ENCODE results near the gene HOXA3. TPM values are rescaled to one million over a fixed set of nuclear protein-coding genes. Genes with fewer than 3 reads are reported as not detected.

HOXA3 gene
- total RNA-seq, 1 donor from 2014 or later: 12.1 TPM

GRCh38 chr7:27071622-27072390 is 80.6 kb downstream of the HOXA3 start:
- peaks cover 5% of the 10 kb centered on the region for H3K9me3 Mint-ChIP-seq (ENCODE audit: low read depth)
- no peak for DNase-seq (ENCODE audit: low spot score)
- no peak for TF ChIP-seq CTCF (IDR thresholded peaks at IDR 0.05)
- H3K4me3 Mint-ChIP-seq (ENCODE audit: unreplicated experiment): no peak overlapping the region
- H3K27ac Mint-ChIP-seq (ENCODE audit: unreplicated experiment): no peak overlapping the region
- H3K27me3 Mint-ChIP-seq (ENCODE audit: low read depth): peaks cover 12% of the 10 kb centered on the region
- no peaks in the 10 kb centered on the region for H3K36me3 Mint-ChIP-seq (ENCODE audit: low read depth)
- H3K4me1 Mint-ChIP-seq (ENCODE audit: low read depth): no peaks in the 10 kb centered on the region

- peaks cover 14% of the 10 kb centered on the region for H3K27me3 Mint-ChIP-seq (ENCODE audit: low read depth)
- no peak overlapping the region for H3K27ac Mint-ChIP-seq (ENCODE audit: unreplicated experiment)
- no peaks in the 10 kb centered on the region for H3K9me3 Mint-ChIP-seq (ENCODE audit: low read depth)
- no peak for DNase-seq (ENCODE audit: low spot score)
- no peak for TF ChIP-seq CTCF (IDR thresholded peaks at IDR 0.05)
- H3K4me1 Mint-ChIP-seq (ENCODE audit: low read depth): peaks cover 4% of the 10 kb centered on the region
- no peaks in the 10 kb centered on the region for H3K36me3 Mint-ChIP-seq (ENCODE audit: low read depth)
- no peak overlapping the region for H3K4me3 Mint-ChIP-seq (ENCODE audit: unreplicated experiment)
Observed at GRCh38 chr7:27068259-27068658, 84.1 kb downstream of the HOXA3 start.

GRCh38 chr7:27066148-27066547 is 86.2 kb downstream of the HOXA3 start:
- H3K4me1 Mint-ChIP-seq (ENCODE audit: low read depth): peaks cover 4% of the 10 kb centered on the region
- H3K27me3 Mint-ChIP-seq (ENCODE audit: low read depth): peaks cover 13% of the 10 kb centered on the region
- H3K27ac Mint-ChIP-seq (ENCODE audit: unreplicated experiment): no peak overlapping the region
- H3K4me3 Mint-ChIP-seq (ENCODE audit: unreplicated experiment): no peak overlapping the region
- no peaks in the 10 kb centered on the region for H3K36me3 Mint-ChIP-seq (ENCODE audit: low read depth)
- TF ChIP-seq CTCF (IDR thresholded peaks at IDR 0.05): no peak
- H3K9me3 Mint-ChIP-seq (ENCODE audit: low read depth): no peaks in the 10 kb centered on the region
- DNase-seq (ENCODE audit: low spot score): no peak

- Mint-ChIP-seq H3K9me3 (ENCODE audit: low read depth) (no peaks in the 10 kb centered on the region), H3K4me1 (ENCODE audit: low read depth) (peaks cover 4% of the 10 kb centered on the region), H3K36me3 (ENCODE audit: low read depth) (no peaks in the 10 kb centered on the region), H3K4me3 (ENCODE audit: unreplicated experiment) (no peak overlapping the region), H3K27ac (ENCODE audit: unreplicated experiment) (no peak overlapping the region), H3K27me3 (ENCODE audit: low read depth) (peaks cover 17% of the 10 kb centered on the region)
- DNase-seq (ENCODE audit: low spot score): no peak
- no peak for TF ChIP-seq CTCF (IDR thresholded peaks at IDR 0.05)
Observed at GRCh38 chr7:27065709-27066108, 86.7 kb downstream of the HOXA3 start.

GRCh38 chr7:27064661-27065060 is 87.7 kb downstream of the HOXA3 start:
- H3K4me3 Mint-ChIP-seq (ENCODE audit: unreplicated experiment): no peak overlapping the region
- no peak for TF ChIP-seq CTCF (IDR thresholded peaks at IDR 0.05)
- peaks cover 26% of the 10 kb centered on the region for H3K27me3 Mint-ChIP-seq (ENCODE audit: low read depth)
- H3K4me1 Mint-ChIP-seq (ENCODE audit: low read depth): peaks cover 4% of the 10 kb centered on the region
- H3K36me3 Mint-ChIP-seq (ENCODE audit: low read depth): no peaks in the 10 kb centered on the region
- H3K9me3 Mint-ChIP-seq (ENCODE audit: low read depth): no peaks in the 10 kb centered on the region
- no peak for DNase-seq (ENCODE audit: low spot score)
- H3K27ac Mint-ChIP-seq (ENCODE audit: unreplicated experiment): no peak overlapping the region
